H1 (cell line): ENCODE measurements around the gene PLPP7.

Source experiments
- CTCF ChIP-seq, 3 experiments: IDR thresholded peaks; 1 replicate in 2 of 3; 2 replicates in 1 of 3; pipeline versions ENCODE4 v1.5.1 to v1.6.1; 2011; ENCODE audit warnings: low read length in 3 of 3, mild to moderate bottlenecking in 3 of 3, inconsistent platforms in 2 of 3, low read depth in 1 of 3, moderate library complexity in 1 of 3; ENCODE audit not compliant: insufficient read depth in 1 of 3; ENCODE audit errors: control extremely low read depth in 1 of 3
- EP300 ChIP-seq, 2 experiments: IDR thresholded peaks; 1 replicate in 1 of 2; 2 replicates in 1 of 2; pipeline ENCODE4 v1.6.1; 2011 to 2012; ENCODE audit warnings: low read depth in 2 of 2, low read length in 2 of 2, mild to moderate bottlenecking in 2 of 2, borderline replicate concordance in 1 of 2, inconsistent platforms in 1 of 2, moderate library complexity in 1 of 2
- EZH2 ChIP-seq: fragments of 200-600 bp; sonication (generic); IDR thresholded peaks from 2 replicates; pipeline ENCODE4 v1.7.1; 2012; ENCODE audit warnings: low read depth, mild to moderate bottlenecking, moderate library complexity, low read length, inconsistent platforms; ENCODE audit not compliant: severe bottlenecking
- GABPA ChIP-seq: IDR thresholded peaks from 2 replicates; pipeline ENCODE4 v1.6.1; 2011; ENCODE audit warnings: mild to moderate bottlenecking, low read length, moderate library complexity, borderline replicate concordance; ENCODE audit not compliant: insufficient read depth
- MAFK ChIP-seq: IDR thresholded peaks from 2 replicates; pipeline ENCODE4 v1.6.1; 2012; ENCODE audit warnings: low read depth, mild to moderate bottlenecking, improper control_type of control experiment, low read length
- RFX5 ChIP-seq: IDR thresholded peaks from 2 replicates; pipeline ENCODE4 v1.6.1; 2011; ENCODE audit warnings: low read depth, low read length, improper control_type of control experiment, borderline replicate concordance
- TBP ChIP-seq: IDR thresholded peaks from 2 replicates; pipeline ENCODE4 v1.6.1; 2011; ENCODE audit warnings: low read depth, low read length, improper control_type of control experiment

- no peak for TF ChIP-seq EZH2
- no peak for TF ChIP-seq MAFK
- TF ChIP-seq CTCF (IDR thresholded peaks at IDR 0.05; ENCODE audit: control extremely low read depth in 1 of 3, insufficient read depth in 1 of 3, low read depth in 1 of 3, low read length in 3 of 3): no peak
- TF ChIP-seq EP300 (IDR thresholded peaks at IDR 0.05; ENCODE audit: borderline replicate concordance in 1 of 2, low read depth in 2 of 2, low read length in 2 of 2): no peak
- TF ChIP-seq GABPA: no peak
- TF ChIP-seq TBP: no peak
- TF ChIP-seq RFX5: no peak
Observed at GRCh38 chr9:131306397-131307004, 17.0 kb downstream of the PLPP7 start.
